ENCODE measurements around the gene SCAF8.

DNA sequence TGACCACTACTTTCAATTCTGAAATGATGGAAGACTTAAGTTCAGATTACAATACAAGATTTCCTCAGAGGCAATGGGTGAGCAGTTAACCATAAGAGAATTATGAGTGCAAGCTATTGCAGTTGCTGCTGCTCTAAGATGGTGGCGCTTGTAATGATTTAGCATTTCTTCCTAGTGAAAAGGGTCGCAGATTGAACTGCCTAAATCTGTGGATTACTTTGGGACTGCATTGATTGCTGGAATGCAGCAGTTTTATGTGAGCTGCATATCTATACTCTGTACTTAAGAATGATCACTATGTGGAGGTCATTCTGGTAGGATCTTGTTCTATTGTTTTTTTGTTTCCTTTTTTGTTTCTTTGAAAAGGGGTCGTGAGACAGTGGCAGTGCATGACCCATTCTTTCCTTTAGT, 5.3 kb downstream of the SCAF8 start:
- TF ChIP-seq, protein P1, sequence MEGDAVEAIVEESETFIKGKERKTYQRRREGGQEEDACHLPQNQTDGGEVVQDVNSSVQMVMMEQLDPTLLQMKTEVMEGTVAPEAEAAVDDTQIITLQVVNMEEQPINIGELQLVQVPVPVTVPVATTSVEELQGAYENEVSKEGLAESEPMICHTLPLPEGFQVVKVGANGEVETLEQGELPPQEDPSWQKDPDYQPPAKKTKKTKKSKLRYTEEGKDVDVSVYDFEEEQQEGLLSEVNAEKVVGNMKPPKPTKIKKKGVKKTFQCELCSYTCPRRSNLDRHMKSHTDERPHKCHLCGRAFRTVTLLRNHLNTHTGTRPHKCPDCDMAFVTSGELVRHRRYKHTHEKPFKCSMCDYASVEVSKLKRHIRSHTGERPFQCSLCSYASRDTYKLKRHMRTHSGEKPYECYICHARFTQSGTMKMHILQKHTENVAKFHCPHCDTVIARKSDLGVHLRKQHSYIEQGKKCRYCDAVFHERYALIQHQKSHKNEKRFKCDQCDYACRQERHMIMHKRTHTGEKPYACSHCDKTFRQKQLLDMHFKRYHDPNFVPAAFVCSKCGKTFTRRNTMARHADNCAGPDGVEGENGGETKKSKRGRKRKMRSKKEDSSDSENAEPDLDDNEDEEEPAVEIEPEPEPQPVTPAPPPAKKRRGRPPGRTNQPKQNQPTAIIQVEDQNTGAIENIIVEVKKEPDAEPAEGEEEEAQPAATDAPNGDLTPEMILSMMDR (IDR thresholded peaks at IDR 0.05 in 4 of 5, conservative IDR thresholded peaks at IDR 0.05 in 1 of 5): no peak
- TF ChIP-seq POLR2A (IDR thresholded peaks at IDR 0.05): no peak

All from gastrocnemius medialis (tissue), 4 donors.